DOHH2 (cell line): Measurements from ENCODE around the gene PTK7.

Experiments used
- CTCF ChIP-seq: fragments of 200-600 bp; sonication (generic); IDR thresholded peaks from one replicate; pipeline ENCODE4 v1.5.1; 2014; ENCODE audit warnings: antibody characterized with exemption, mild to moderate bottlenecking, low read depth, low read length; ENCODE audit not compliant: poor library complexity, severe bottlenecking
- EZH2phosphoT487 ChIP-seq: fragments of 200-600 bp; sonication (generic); IDR thresholded peaks from 2 replicates; pipeline ENCODE4 v1.6.1; 2017; ENCODE audit warnings: borderline replicate concordance, mild to moderate bottlenecking, antibody characterized with exemption, low read length, moderate library complexity, mixed read lengths

- no peak for TF ChIP-seq CTCF
- no peak for TF ChIP-seq EZH2phosphoT487
These were observed 42.5 kb upstream of the PTK7 start for GRCh38 chr6:43033496-43034189.
